Activated naive CD8-positive, alpha-beta T cell treated with anti-CD3 and anti-CD28 coated beads for 36 hours (primary cell): ENCODE results near the gene TPH1. TPM values are rescaled to one million over a fixed set of nuclear protein-coding genes. Genes with fewer than 3 reads are reported as not detected.
"Not testable (repeated sequence)": the region's sequence is repeated elsewhere in the genome, so short reads cannot be mapped to it uniquely, and the experiment has no call there.

Experiments used
- DNase-seq: peaks from one replicate; pipeline ENCODE4 v3.0.0; 2021
- H3K27ac Mint-ChIP-seq: one replicate; pipeline ENCODE4 v1.8.0; 2022; ENCODE audit warnings: mild to moderate bottlenecking, moderate library complexity, mixed read lengths
- H3K27me3 Mint-ChIP-seq: one replicate; pipeline ENCODE4 v1.8.0; 2022; ENCODE audit warnings: mild to moderate bottlenecking, mixed read lengths
- H3K36me3 Mint-ChIP-seq: one replicate; pipeline ENCODE4 v1.8.0; 2021; ENCODE audit warnings: mild to moderate bottlenecking, mixed read lengths
- H3K4me1 Mint-ChIP-seq: one replicate; pipeline ENCODE4 v1.8.0; 2021; ENCODE audit warnings: mixed read lengths
- H3K4me3 Mint-ChIP-seq: one replicate; pipeline ENCODE4 v1.8.0; 2022; ENCODE audit warnings: mild to moderate bottlenecking, moderate library complexity, mixed read lengths
- H3K9me3 Mint-ChIP-seq: one replicate; pipeline ENCODE4 v1.8.0; 2022; ENCODE audit warnings: mixed read lengths
- total RNA-seq, 2 experiments: library from RNA; stranded (reverse); gene quantifications; one replicate each; pipeline ENCODE4 v1.2.3, GENCODE V29; 2021

TPH1 gene
- total RNA-seq, 2 experiments from 2014 or later = 0.46 to 1.0 TPM

GRCh38 chr11:18011633-18012032 is 34.4 kb downstream of the TPH1 start:
- H3K4me1 Mint-ChIP-seq = peaks cover 39% of the 10 kb centered on the region
- H3K27me3 Mint-ChIP-seq = no peaks in the 10 kb centered on the region
- peaks cover 1% of the 10 kb centered on the region for H3K9me3 Mint-ChIP-seq
- H3K27ac Mint-ChIP-seq = peak overlapping the region; percentile 89
- peaks cover 9% of the 10 kb centered on the region for H3K36me3 Mint-ChIP-seq
- no peak for DNase-seq
- H3K4me3 Mint-ChIP-seq = peak overlapping the region; percentile 97

- Mint-ChIP-seq H3K9me3 (peaks cover 1% of the 10 kb centered on the region), H3K4me1 (peaks cover 39% of the 10 kb centered on the region), H3K27me3 (no peaks in the 10 kb centered on the region), H3K4me3 (peak overlapping the region; percentile 97), H3K36me3 (peaks cover 11% of the 10 kb centered on the region), H3K27ac (no peak overlapping the region)
- no peak for DNase-seq
Measured at GRCh38 chr11:18010977-18011586, 35.0 kb downstream of the TPH1 start.

GRCh38 chr11:18010121-18010670 is 35.9 kb downstream of the TPH1 start:
- Mint-ChIP-seq H3K27ac (no peak overlapping the region), H3K4me1 (peaks cover 35% of the 10 kb centered on the region), H3K9me3 (peaks cover under 1% of the 10 kb centered on the region), H3K36me3 (peaks cover 11% of the 10 kb centered on the region), H3K4me3 (no peak overlapping the region), H3K27me3 (no peaks in the 10 kb centered on the region)
- no peak for DNase-seq

DNA sequence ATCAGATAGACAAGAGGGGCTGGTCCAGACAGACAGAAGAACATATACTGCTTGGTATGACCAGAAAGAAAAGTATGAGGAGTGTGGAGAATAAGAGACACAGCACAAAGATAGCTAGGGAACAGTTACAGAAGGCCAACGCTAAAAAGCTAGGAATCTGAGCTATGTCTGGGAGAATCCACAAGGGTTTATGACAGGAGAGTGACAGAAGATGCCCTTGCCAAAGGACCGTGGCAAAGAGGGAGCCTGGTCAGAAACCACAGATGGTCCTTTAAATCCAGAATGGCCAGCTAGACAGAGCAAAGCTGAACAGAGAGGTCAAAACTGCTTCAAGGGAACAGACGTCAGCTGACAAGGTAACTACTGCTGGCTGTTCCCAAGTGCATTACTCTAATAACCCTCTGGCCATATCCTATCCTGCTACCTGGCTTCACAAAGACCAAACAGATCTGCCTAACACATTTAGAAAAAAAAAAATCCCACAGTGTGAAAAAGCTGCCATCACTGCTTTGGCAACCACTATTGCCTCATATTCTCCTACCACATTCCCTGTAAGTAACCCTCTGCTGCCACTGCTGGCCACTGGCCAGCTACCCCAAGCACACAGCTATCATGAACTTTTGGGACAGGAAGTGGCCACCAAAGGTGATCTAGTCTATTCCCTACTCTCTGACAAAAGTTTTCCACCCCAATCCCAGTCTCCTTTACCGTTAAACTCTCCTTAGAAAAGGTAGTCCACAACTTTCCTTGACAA is 40.5 kb downstream of the TPH1 start:
- no peak for DNase-seq
- Mint-ChIP-seq H3K4me1 (peaks cover under 1% of the 10 kb centered on the region), H3K27ac (no peak overlapping the region), H3K36me3 (peaks cover 11% of the 10 kb centered on the region), H3K9me3 (no peaks in the 10 kb centered on the region), H3K27me3 (no peaks in the 10 kb centered on the region), H3K4me3 (no peak overlapping the region)

GRCh38 chr11:18001191-18001590 is 44.9 kb downstream of the TPH1 start:
- Mint-ChIP-seq H3K4me3 (no peak overlapping the region), H3K27ac (no peak overlapping the region), H3K36me3 (peaks cover 12% of the 10 kb centered on the region), H3K4me1 (no peaks in the 10 kb centered on the region), H3K27me3 (no peaks in the 10 kb centered on the region), H3K9me3 (no peaks in the 10 kb centered on the region)
- no peak for DNase-seq

- H3K9me3 Mint-ChIP-seq = no peaks in the 10 kb centered on the region
- H3K27ac Mint-ChIP-seq = no peak overlapping the region
- H3K36me3 Mint-ChIP-seq = peaks cover 12% of the 10 kb centered on the region
- H3K4me3 Mint-ChIP-seq = no peak overlapping the region
- H3K27me3 Mint-ChIP-seq = no peaks in the 10 kb centered on the region
- H3K4me1 Mint-ChIP-seq = no peaks in the 10 kb centered on the region
- DNase-seq = no peak
Measured at GRCh38 chr11:18000760-18001159, 45.3 kb downstream of the TPH1 start.

- not testable (repeated sequence) for H3K4me3 Mint-ChIP-seq, H3K9me3 Mint-ChIP-seq, H3K4me1 Mint-ChIP-seq, H3K27ac Mint-ChIP-seq, DNase-seq, H3K27me3 Mint-ChIP-seq
- H3K36me3 Mint-ChIP-seq = peaks cover 12% of the 10 kb centered on the region
Measured at GRCh38 chr11:18000128-18000527, 45.9 kb downstream of the TPH1 start.

Other genes with a start within 250 kb of the TPH1 start
- gene SERGEF, start 33.2 kb downstream of the TPH1 start, total RNA-seq = 10 to 100 TPM; 37.0 to 38.0 TPM
- gene SAAL1, start 59.8 kb upstream of the TPH1 start, total RNA-seq = 10 to 100 TPM; 52.2 to 52.4 TPM
- not detected for gene MRGPRX3, start 86.3 kb upstream of the TPH1 start, total RNA-seq
- not detected for gene MRGPRX4, start 126.6 kb upstream of the TPH1 start, total RNA-seq
- not detected for gene SAA4, start 190.5 kb upstream of the TPH1 start, total RNA-seq
- gene SAA2, start 202.4 kb upstream of the TPH1 start, total RNA-seq = not detected
- gene SAA1, start 220.0 kb upstream of the TPH1 start, total RNA-seq = not detected